ENCODE data around the gene PLD4.
"Not testable (repeated sequence)": the region's sequence is repeated elsewhere in the genome, so short reads cannot be mapped to it uniquely, and the experiment has no call there.

PLD4 gene

GRCh38 chr14:104938960-104939359 is 14.3 kb downstream of the PLD4 start:
- Mint-ChIP-seq H3K9me3 (no peaks in the 10 kb centered on the region), H3K27me3 (no peaks in the 10 kb centered on the region), H3K36me3 (no peaks in the 10 kb centered on the region), H3K27ac (no peak overlapping the region), H3K4me3 (no peak overlapping the region), H3K4me1 (peaks cover 8% of the 10 kb centered on the region)

- no peaks in the 10 kb centered on the region for H3K27me3 Mint-ChIP-seq
- no peaks in the 10 kb centered on the region for H3K36me3 Mint-ChIP-seq
- H3K27ac Mint-ChIP-seq: no peak overlapping the region
- H3K4me3 Mint-ChIP-seq: no peak overlapping the region
- no peaks in the 10 kb centered on the region for H3K9me3 Mint-ChIP-seq
- H3K4me1 Mint-ChIP-seq: peaks cover 3% of the 10 kb centered on the region
Measured at GRCh38 chr14:104939666-104940410, 15.2 kb downstream of the PLD4 start.

- H3K27me3 Mint-ChIP-seq: no peaks in the 10 kb centered on the region
- no peak overlapping the region for H3K27ac Mint-ChIP-seq
Measured at GRCh38 chr14:104940526-104941150, 16.0 kb downstream of the PLD4 start.

GRCh38 chr14:104941508-104942365 is 17.1 kb downstream of the PLD4 start:
- Mint-ChIP-seq H3K27ac (no peak overlapping the region), H3K27me3 (no peaks in the 10 kb centered on the region), H3K4me3 (no peak overlapping the region), H3K4me1 (no peaks in the 10 kb centered on the region), H3K9me3 (no peaks in the 10 kb centered on the region), H3K36me3 (no peaks in the 10 kb centered on the region)

More at GRCh38 chr14:104940526-104941150, 16.0 kb downstream of the PLD4 start:
- Mint-ChIP-seq H3K4me1 (no peaks in the 10 kb centered on the region), H3K36me3 (no peaks in the 10 kb centered on the region), H3K4me3 (no peak overlapping the region), H3K9me3 (no peaks in the 10 kb centered on the region)

GRCh38 chr14:104942586-104942985 is 17.9 kb downstream of the PLD4 start:
- Mint-ChIP-seq H3K27ac (no peak overlapping the region), H3K36me3 (no peaks in the 10 kb centered on the region), H3K9me3 (no peaks in the 10 kb centered on the region), H3K27me3 (no peaks in the 10 kb centered on the region), H3K4me3 (no peak overlapping the region), H3K4me1 (no peaks in the 10 kb centered on the region)

GRCh38 chr14:104943216-104944015 is 18.7 kb downstream of the PLD4 start:
- not testable (repeated sequence) for H3K4me3 Mint-ChIP-seq, H3K4me1 Mint-ChIP-seq, H3K27ac Mint-ChIP-seq, H3K36me3 Mint-ChIP-seq, H3K9me3 Mint-ChIP-seq, H3K27me3 Mint-ChIP-seq

GRCh38 chr14:104944016-104944308 is 19.3 kb downstream of the PLD4 start:
- H3K36me3 Mint-ChIP-seq, H3K4me3 Mint-ChIP-seq, H3K27me3 Mint-ChIP-seq, H3K27ac Mint-ChIP-seq, H3K4me1 Mint-ChIP-seq, H3K9me3 Mint-ChIP-seq: not testable (repeated sequence)

GRCh38 chr14:104944436-104945205 is 19.9 kb downstream of the PLD4 start:
- not testable (repeated sequence) for H3K27me3 Mint-ChIP-seq, H3K4me1 Mint-ChIP-seq, H3K36me3 Mint-ChIP-seq, H3K27ac Mint-ChIP-seq, H3K9me3 Mint-ChIP-seq, H3K4me3 Mint-ChIP-seq

GRCh38 chr14:104945266-104945665 is 20.6 kb downstream of the PLD4 start:
- not testable (repeated sequence) for H3K4me1 Mint-ChIP-seq, H3K36me3 Mint-ChIP-seq, H3K4me3 Mint-ChIP-seq, H3K27me3 Mint-ChIP-seq, H3K27ac Mint-ChIP-seq, H3K9me3 Mint-ChIP-seq

GRCh38 chr14:104945986-104946965 is 21.6 kb downstream of the PLD4 start:
- H3K4me1 Mint-ChIP-seq, H3K27ac Mint-ChIP-seq, H3K27me3 Mint-ChIP-seq, H3K4me3 Mint-ChIP-seq, H3K36me3 Mint-ChIP-seq, H3K9me3 Mint-ChIP-seq: not testable (repeated sequence)

GRCh38 chr14:104947201-104947600 is 22.5 kb downstream of the PLD4 start:
- H3K27me3 Mint-ChIP-seq, H3K27ac Mint-ChIP-seq, H3K4me1 Mint-ChIP-seq, H3K36me3 Mint-ChIP-seq, H3K9me3 Mint-ChIP-seq, H3K4me3 Mint-ChIP-seq: not testable (repeated sequence)

GRCh38 chr14:104947881-104948735 is 23.4 kb downstream of the PLD4 start:
- not testable (repeated sequence) for H3K4me3 Mint-ChIP-seq, H3K27me3 Mint-ChIP-seq, H3K36me3 Mint-ChIP-seq, H3K4me1 Mint-ChIP-seq, H3K9me3 Mint-ChIP-seq, H3K27ac Mint-ChIP-seq

- Mint-ChIP-seq H3K27me3 (no peaks in the 10 kb centered on the region), H3K27ac (no peak overlapping the region), H3K4me1 (no peaks in the 10 kb centered on the region)
Measured at GRCh38 chr14:104948736-104949031, 24.0 kb downstream of the PLD4 start.

More at GRCh38 chr14:104948736-104949031, 24.0 kb downstream of the PLD4 start:
- H3K9me3 Mint-ChIP-seq: no peaks in the 10 kb centered on the region
- H3K4me3 Mint-ChIP-seq: no peak overlapping the region
- H3K36me3 Mint-ChIP-seq: no peaks in the 10 kb centered on the region
